ENCODE results near the gene ANKRD16.

- TF ChIP-seq POLR2A (IDR thresholded peaks at IDR 0.05) (no peak), CTCF (IDR thresholded peaks at IDR 0.05) (no peak), POLR2AphosphoS5 (IDR thresholded peaks at IDR 0.05) (no peak), EP300 (IDR thresholded peaks at IDR 0.05) (no peak)
Measured at GRCh38 chr10:5935628-5936027, 45.9 kb upstream of the ANKRD16 start.
